Measurements from ENCODE around the gene DHDH. TPM values are rescaled to one million over a fixed set of nuclear protein-coding genes. Genes with fewer than 3 reads are reported as not detected.

DHDH gene
- total RNA-seq, 1 donor from 2014 or later, result not detected

DNA sequence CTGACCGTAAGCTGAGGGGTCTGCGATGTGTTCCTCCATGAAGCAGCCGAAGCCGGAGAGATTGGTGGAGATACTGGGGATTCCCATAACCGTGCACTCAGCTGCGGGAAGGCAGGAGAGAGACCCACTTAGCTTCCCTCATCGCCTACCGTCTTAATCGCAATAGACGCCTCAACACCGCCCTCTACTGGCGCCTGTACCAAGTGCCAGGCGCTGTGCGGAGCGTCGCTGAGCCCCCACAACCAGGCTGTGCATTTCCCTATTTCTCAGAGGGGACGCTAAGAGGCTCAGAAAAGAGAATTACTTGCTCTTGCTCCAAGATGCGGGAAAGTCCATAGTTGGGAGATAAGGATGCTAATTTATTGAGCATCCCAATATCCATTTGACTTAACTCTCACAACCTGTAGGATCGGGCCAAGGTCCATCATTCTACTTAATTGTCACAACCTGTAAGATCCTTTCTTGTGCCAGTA lies 37.5 kb downstream of the DHDH start:
- DNase-seq, result peak; percentile 79
- POLR2A ChIA-PET, result interaction anchor here (0.5 to 8.1 kb wide), 15 partner anchors 8 to 1872 kb away, joined by 3 to 179 read pairs (median 8); partner anchors contain the start of genes CA11, GYS1, HSD17B14 and PPP1R15A
- peak; percentile 91 for ATAC-seq (ENCODE audit: low read depth)
- CTCF ChIA-PET, result interaction anchor here (0.6 to 5.6 kb wide), 28 partner anchors 9 to 245 kb away, joined by 3 to 49 read pairs (median 6); partner anchors contain the start of genes BAX, GYS1, HSD17B14 and NUCB1
- peaks cover 30% of the 10 kb centered on the region for H3K4me1 Mint-ChIP-seq
- H3K4me3 Mint-ChIP-seq, result no peak overlapping the region
- H3K27me3 Mint-ChIP-seq, result no peaks in the 10 kb centered on the region
- TF ChIP-seq CTCF (IDR thresholded peaks at IDR 0.05), result peak; percentile 97
- intact Hi-C loops (cut with micrococcal nuclease), result loop anchor here (1.0 to 2.0 kb wide), 5 partner anchors 22 to 183 kb away; partner anchors contain the start of genes GYS1 and RUVBL2
- peaks cover 52% of the 10 kb centered on the region for H3K36me3 Mint-ChIP-seq (ENCODE audit: low read depth)
- H3K9me3 Mint-ChIP-seq, result no peaks in the 10 kb centered on the region
- H3K27ac Mint-ChIP-seq, result peak overlapping the region; percentile 46

GRCh38 chr19:48975947-48976847 lies 42.7 kb downstream of the DHDH start:
- peaks cover 8% of the 10 kb centered on the region for H3K4me1 Mint-ChIP-seq
- TF ChIP-seq CTCF (IDR thresholded peaks at IDR 0.05), result no peak
- DNase-seq, result no peak
- H3K27me3 Mint-ChIP-seq, result no peaks in the 10 kb centered on the region
- ATAC-seq (ENCODE audit: low read depth), result peak; percentile 64
- no peak overlapping the region for H3K4me3 Mint-ChIP-seq
- intact Hi-C loops (cut with micrococcal nuclease), result loop anchor here (1.0 kb wide), 2 partner anchors 11 to 17 kb away; partner anchors contain the start of genes FTL, GYS1 and RUVBL2
- ChIA-PET POLR2A (interaction anchor here (0.5 to 2.6 kb wide), 9 partner anchors 10 to 339 kb away, joined by 3 to 15 read pairs (median 6); partner anchors contain the start of genes FTL, GYS1, NUCB1 and RUVBL2), CTCF (interaction anchor here (0.6 to 1.5 kb wide), 2 partner anchors 133 to 188 kb away, joined by 3 to 5 read pairs; no protein-coding TSS in a partner anchor)
- no peak overlapping the region for H3K27ac Mint-ChIP-seq
- H3K36me3 Mint-ChIP-seq (ENCODE audit: low read depth), result peaks cover 29% of the 10 kb centered on the region
- H3K9me3 Mint-ChIP-seq, result no peaks in the 10 kb centered on the region

DNA sequence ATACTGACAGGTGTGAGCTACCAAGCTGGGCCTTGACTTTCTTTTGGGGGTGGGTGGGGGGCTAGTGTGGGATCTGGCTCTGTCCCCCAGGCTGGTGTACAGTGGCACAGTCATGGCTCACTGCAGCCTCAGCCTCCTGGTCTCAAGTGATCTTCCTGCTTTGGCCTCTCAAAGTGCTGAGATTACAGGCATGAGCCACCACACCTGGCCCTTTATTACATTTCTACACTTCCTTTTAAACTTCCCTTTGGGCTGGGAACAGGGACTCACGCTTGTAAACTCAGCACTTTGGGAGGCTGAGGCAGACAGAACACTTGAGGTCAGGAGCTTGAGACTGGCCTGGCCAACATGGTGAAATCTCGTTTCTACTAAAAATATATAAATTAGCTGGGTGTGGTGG lies 43.6 kb downstream of the DHDH start:
- intact Hi-C loops (cut with micrococcal nuclease), result no loop called here
- Mint-ChIP-seq H3K4me3 (no peak overlapping the region), H3K27ac (no peak overlapping the region), H3K9me3 (no peaks in the 10 kb centered on the region), H3K4me1 (peaks cover 8% of the 10 kb centered on the region), H3K27me3 (no peaks in the 10 kb centered on the region), H3K36me3 (ENCODE audit: low read depth) (peaks cover 37% of the 10 kb centered on the region)
- no peak for ATAC-seq (ENCODE audit: low read depth)
- ChIA-PET CTCF (interaction anchor here (1.4 to 1.5 kb wide), 2 partner anchors 134 to 182 kb away, joined by 3 to 5 read pairs; no protein-coding TSS in a partner anchor), POLR2A (interaction anchor here (0.5 to 2.6 kb wide), 3 partner anchors 10 to 138 kb away, joined by 4 to 15 read pairs (median 8); partner anchors contain the start of gene FTL)
- no peak for TF ChIP-seq CTCF (IDR thresholded peaks at IDR 0.05)
- no peak for DNase-seq

DNA sequence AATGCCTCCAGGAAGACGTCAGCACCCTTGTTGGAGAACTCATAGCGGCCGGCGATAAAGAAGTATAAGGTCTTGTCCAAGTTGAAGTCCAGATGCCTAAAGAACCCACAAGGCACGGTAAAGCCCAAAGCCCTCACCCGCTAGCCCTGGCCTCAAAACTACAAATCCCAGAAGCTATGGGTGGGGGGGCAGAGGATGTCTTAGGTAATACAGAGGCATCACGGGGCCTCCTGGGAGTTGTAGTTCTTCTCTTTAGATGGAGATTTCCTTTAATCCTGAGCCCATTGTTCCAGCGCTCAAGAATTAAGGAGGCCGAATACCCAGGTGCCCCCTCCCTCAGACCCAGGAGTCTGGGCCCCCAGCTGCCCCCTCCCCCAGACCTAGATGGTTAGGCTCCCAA lies 48.8 kb downstream of the DHDH start:
- H3K4me1 Mint-ChIP-seq, result peaks cover 9% of the 10 kb centered on the region
- H3K36me3 Mint-ChIP-seq (ENCODE audit: low read depth), result peaks cover 51% of the 10 kb centered on the region
- no peaks in the 10 kb centered on the region for H3K27me3 Mint-ChIP-seq
- H3K27ac Mint-ChIP-seq, result no peak overlapping the region
- no peak for DNase-seq
- ChIA-PET CTCF (no interaction called here), POLR2A (interaction anchor here (0.6 to 2.0 kb wide), 2 partner anchors 11 to 68 kb away, joined by 5 to 10 read pairs; partner anchors contain the start of genes GYS1 and RUVBL2)
- TF ChIP-seq CTCF (IDR thresholded peaks at IDR 0.05), result no peak
- intact Hi-C loops (cut with micrococcal nuclease), result no loop called here
- H3K9me3 Mint-ChIP-seq, result no peaks in the 10 kb centered on the region
- no peak overlapping the region for H3K4me3 Mint-ChIP-seq
- no peak for ATAC-seq (ENCODE audit: low read depth)

DNA sequence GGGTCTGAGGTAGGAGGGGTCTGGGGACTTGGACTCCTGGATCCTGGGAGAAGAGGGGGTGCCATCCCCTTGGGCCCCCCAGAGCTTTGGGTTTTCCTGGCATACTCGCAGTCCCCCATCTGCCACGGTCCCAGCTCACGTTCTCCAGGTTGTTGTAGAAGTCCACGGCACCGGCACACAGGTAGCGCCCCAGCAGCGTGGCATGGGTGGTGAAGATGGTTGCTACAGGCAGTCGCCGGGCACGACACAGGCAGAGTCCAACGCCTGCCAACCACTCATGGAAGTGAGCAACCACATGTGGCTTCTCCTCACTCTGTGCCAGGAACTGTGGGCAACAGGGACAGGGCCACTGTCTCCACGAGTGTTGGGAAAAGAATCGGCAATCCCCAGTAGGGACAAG lies 52.2 kb downstream of the DHDH start:
- no peak overlapping the region for H3K27ac Mint-ChIP-seq
- CTCF ChIA-PET, result no interaction called here
- H3K4me3 Mint-ChIP-seq, result no peak overlapping the region

More for the DNA sequence above, 52.2 kb downstream of the DHDH start:
- intact Hi-C loops (cut with micrococcal nuclease), result no loop called here
- POLR2A ChIA-PET, result no interaction called here
- Mint-ChIP-seq H3K27me3 (no peaks in the 10 kb centered on the region), H3K9me3 (no peaks in the 10 kb centered on the region), H3K4me1 (peaks cover 7% of the 10 kb centered on the region), H3K36me3 (ENCODE audit: low read depth) (peaks cover 58% of the 10 kb centered on the region)
- no peak for DNase-seq
- no peak for ATAC-seq (ENCODE audit: low read depth)
- no peak for TF ChIP-seq CTCF (IDR thresholded peaks at IDR 0.05)

All from activated B cell treated with CpG ODN at 0.5 μM for 24 hours (primary cell).